ENCODE results near the gene MKNK2.

Gene MKNK2

DNA sequence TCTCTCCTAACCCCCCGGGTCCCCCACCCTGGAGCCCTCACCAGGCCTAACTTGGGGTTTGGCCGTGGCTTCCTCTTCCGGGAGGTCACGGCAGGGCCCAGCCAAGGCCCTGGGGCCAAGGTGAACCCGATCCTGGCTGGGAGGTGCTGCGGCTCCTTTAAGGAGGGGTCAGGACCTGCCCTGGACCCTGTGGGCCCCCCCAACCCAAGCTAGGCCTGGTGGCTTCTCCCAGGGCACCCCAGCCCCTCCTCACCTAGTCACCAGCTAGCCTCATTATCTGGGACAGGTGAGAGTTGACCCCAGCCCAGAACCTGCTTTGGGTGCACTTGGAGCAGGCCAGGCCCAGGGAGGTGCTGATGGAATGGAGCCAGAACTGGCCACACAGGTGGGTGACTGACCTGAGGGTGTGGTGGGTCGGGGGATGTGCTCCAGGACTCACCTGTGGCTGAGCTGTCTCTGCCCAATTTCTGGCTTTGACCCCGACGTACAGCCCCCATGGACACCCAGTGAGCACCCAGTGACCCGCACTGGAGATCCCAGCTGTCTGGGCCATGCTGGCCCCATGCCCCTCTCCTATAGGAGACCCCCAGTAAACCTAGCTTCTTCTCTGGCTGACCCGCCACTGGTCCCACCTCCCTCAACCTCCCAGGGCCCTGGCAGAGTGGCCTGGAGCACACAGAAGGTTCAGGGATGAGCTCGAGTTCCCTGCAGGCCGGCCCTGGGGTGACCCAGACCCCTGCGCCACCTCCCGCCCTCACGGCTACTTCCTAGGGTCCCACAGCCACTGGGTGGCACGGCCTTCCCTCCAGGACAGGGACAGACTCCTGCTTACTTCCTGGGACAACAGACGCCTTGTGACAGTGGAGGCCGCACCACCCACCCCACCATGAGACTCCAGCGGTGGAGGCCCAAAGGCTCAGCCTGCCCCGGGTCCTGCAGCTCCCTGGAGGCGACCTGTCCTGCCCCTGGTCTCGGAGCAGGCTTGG lies 6.7 kb upstream of the MKNK2 start:
- no peak for DNase-seq

DNA sequence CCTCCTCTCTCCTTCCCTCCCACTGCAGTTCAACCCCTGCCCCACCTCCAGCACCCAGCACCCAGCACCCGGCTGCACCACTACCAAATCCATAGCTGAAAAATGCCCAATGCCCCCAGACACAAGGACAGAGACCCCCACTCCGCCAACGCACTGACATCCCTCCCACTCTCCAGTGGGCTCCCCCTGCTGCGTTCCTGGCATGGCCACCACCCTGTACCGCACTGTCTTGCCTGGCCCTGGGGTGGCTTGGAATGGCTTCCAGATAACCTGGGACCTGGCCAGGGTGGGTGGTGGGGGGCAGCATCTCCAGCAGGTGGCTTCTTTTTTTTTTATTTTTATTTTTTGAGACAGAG lies 5.8 kb upstream of the MKNK2 start:
- DNase-seq: no peak

DNA sequence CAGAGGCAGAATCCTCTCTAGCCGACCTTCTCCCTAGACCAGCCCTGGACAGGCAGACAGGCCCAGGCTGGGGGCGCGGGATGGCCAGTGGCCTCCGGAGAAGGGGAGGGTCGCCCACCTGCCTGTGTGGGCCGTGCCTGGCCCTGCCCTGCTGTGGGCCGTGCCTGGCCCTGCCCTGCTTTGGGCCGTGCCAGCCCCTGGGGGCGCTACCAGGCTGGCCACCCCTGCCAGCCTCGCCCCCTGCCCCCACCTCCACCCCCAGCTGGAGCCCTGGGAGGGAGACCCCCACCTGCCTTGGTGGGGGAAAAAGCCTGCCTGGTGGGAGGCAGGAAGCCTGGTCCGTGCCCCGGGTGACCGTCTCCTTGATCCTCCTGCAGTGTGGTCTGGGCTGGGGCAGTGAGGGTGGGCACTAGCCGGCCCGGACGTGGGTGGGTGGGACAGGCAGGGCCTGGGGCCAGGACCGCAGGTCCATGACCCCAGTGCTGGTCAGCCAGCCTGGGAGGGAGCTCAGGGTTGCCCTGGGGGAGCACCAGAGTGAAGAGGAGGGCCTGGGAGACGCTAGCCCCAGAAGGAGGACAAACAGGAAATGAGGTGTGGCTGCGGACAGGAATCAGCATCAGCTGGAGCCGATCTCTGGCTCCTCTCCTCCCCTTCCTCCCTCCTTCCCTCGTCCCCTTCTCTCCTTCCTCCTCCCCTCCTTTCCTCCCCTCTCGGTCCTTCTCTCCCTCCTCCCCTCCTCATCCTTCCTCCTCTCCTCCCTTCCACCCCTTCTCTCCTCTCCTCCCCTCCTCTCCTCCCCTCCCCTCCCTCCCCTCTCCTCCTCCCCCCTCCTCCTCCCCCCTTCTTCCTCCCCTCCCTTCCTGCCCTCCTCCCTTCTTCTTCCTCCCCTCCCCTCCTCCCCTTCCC lies 5.1 kb upstream of the MKNK2 start:
- no peak for DNase-seq

DNA sequence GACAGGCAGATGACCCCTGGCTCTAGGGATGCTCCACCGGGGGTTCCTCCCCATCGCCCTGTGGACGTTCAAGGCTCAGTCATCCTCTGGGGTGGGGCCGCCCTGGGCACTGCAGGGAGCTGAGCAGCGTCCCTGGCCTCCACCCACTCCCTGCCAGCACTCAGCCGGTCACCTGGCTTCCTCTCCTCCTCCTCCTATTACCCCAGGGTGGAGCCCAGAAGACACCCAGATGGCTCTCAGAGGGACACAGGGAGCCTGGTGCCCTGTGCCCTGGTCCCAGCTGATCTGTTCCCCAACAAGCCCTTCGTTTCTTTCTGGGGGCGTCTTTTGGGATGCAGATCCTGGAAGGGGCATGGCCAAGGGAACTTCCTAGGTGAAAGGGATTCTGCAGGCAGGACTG lies 3.7 kb upstream of the MKNK2 start:
- DNase-seq: no peak

DNA sequence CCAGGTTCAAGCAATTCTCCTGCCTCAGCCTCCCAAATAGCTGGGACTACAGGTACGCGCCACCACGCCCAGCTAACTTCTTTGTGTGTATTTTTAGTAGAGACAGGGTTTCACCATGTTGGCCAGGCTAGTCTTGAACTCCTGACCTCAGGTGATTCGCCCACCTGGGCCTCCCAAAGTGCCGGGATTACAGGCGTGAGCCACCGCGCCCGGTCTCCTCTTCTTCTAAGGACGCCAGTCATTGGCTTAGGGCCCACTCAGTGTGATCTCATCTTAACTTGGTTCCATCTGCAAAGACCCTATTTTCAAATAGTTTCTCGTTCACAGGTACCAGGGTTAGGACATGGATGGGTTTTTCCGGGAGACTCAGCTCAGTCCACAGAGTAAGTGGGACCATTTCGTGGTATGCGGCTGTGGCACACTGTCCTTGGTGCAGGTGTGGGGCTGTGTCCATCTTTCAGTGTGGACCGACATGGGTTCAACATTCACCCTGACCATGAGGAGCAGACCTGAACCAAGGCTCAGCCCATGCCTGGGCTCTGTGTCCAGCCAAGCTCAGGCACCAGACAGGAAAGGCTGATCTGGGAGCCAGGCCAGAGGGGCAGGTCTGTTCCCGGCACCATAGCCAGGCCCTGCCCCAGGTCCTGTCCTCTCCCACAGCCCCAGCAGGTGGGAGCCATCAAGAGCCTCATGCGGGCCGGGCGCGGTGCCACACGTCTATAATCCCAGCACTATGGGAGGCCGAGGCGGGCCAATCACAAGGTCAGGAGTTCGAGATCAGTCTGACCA lies 2.8 kb upstream of the MKNK2 start:
- no peak for DNase-seq

DNA sequence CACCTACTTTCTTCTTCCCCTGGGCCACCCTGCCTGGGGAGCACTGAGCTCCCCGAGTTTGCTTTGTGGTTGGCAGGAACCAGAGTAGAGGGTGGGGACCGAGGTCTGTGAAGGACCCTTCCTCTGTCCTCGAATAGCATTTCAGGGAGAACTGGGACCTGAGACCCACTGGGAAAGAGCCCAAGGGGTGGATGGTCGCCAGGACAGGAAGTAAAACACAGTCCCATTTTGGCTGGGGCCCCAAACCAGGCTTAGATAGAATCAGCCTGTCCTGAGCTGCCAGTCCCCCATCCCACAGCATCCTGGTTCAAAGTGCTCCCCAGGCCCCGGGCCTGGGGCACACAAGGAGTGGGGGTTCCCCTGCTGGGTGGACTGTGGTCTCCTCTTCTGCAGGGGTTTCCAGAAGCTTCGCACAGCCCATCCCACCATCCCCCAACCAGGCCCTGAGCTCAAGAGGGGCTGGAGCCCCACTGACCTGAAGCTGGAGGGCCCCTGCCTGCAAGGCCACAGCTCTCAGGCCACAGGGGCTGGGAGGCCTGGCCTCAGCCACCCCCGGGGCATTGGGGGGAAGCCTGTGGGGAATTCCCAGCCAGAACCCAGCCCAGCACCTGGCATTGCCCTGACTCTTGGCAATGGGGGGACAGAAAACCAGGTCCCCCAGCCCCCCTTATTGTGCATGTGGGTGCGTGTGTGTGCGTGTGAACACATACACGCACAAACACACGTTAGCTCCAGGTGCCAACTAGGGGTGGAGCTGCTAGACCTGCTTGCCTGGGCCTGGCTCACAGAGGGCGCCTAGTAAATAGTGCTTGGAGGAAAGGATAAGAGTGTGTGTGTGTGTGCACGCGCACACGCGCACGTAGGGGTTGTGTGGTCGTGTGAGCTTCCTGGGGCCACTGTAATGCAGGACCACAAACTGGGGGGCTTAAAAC lies 995 bp upstream of the MKNK2 start:
- DNase-seq: peak; percentile 52

DNA sequence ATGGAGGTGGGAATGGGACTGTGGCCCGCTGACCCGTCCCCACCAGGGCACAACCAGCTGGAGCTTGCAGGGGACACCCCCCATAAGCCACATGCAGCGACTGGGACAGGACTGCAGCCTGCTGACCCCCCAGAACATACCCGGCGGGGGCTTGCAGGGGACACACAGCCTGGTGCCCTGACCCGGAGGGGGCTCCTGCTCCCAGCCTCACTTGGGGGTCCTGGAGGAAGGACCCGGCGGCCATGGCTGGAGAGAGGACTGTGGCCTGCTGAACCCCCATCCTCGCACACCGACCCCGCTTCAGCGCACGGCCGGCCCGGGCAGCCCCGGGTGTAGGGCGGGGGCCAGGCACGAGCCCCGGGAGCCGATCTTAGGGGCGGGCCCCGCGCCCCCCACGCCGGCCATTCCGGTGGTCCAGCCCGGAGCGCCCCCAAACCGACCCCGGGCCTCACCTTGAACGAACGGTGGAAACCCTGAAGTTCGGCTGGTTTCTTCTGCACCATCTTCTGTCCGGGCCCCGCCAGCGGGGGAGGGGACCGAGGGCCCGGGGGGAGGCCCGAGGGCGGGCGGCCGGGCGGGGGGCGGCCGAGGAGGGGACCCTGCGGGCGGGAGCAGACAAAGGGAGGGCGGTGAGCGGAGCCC lies 574 bp downstream of the MKNK2 start:
- DNase-seq: no peak

DNA sequence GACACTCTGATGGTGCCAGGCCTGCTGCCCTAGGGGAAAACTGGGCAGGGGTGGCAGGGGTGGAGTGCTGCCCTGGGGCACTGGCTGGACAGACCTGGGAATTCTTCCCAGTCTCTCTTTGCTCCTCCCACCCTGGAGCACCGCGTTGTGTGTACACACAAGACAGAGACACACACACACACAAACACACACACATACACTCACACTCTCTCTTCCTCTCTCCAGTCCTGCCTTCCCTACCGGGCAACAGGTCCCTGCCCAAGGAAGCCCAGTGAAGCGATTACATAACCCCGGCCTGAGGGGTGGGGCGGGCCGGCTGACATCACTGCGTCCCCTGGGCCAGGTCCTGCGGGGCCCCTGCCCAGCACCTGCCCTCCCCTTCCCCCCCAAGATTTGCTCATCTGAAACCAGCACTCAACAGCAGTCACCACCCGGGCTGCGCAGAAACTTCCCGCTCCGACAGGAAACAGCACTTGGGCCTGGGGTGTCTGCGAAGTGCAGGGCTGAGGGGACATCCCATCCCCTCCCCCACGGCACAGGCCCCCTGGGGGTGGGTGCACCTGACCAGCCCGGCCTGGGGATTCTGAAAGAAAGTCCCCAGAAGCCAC lies 1.2 kb downstream of the MKNK2 start:
- peak; percentile 75 for DNase-seq

DNA sequence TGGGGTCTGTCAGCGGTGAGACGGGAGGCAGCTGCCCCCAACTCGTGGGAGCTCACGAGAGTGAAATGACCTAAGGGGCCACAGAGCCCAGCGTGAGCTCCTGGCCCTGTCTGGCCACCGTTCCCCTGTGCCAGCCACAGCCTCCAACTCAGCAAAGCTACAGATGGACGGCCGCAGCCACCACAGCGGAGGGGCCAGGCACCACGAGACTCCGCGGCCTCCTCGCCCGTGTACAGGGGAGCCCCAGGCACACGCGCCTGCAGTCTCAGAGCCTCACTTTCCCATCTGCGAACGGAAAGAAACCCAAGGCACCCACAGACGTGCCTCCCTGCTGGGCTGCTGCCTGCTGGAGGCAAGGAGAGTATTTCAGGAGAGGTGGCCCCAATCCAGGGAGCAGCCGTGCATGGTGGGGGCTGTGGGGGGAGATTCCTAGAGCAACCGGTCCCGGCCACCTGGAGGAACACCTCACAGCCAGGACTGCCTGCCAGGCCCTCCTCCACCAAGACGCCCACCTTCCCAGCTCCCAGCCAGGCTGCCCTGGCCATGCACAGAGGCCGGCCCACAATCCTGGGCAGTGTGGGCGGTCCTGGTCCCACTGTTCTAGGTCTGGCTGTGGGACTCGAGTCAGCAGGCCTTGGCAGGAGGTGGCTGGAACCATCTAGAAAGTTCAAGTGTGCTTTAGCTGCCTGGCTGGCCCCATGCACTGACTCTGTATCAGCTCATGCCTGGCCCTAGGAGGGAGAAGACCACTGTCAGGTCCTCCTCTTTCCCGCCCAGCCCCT lies 1.9 kb downstream of the MKNK2 start:
- no peak for DNase-seq

DNA sequence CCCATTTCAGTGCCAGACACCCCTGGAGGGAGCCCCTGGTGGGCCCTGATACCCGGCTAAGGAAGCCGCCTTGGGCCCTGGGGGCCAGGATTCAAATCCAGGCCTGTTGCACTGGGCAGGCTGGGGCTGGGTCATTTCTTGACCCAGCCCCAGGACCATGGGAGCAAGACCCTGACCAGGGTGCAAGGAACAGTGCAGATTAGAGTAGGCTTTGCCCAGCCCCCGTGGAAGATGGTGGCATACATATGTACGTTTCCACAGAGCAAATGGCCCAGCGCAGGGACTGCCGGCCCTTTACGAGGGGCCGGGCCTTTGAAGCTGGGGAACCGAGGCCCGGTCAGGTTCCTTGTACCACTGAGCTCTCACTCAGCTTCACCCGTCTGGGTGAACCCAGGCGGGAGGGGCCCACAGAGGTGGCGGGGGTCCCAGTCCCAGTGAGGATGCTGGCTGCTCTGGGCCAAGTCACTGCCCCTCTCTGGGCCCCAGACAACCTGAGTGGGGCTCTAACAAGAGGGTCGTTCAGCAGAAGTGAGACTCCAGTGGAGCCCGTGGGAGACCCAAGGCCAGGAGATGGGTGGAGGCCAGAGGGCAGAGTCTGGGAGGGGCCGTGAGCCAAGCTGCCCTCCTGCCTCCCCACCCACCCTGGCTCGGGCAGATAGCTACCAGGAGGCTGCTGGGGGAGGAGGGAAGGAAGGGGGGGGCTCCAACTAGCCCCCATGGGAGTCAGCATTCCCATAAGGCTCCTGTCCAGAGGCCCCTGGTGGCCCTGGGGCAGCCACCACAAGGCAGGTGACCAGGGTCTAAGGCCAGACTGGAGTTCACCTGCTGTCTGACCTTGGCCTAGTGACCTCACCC lies 2.7 kb downstream of the MKNK2 start:
- no peak for DNase-seq

DNA sequence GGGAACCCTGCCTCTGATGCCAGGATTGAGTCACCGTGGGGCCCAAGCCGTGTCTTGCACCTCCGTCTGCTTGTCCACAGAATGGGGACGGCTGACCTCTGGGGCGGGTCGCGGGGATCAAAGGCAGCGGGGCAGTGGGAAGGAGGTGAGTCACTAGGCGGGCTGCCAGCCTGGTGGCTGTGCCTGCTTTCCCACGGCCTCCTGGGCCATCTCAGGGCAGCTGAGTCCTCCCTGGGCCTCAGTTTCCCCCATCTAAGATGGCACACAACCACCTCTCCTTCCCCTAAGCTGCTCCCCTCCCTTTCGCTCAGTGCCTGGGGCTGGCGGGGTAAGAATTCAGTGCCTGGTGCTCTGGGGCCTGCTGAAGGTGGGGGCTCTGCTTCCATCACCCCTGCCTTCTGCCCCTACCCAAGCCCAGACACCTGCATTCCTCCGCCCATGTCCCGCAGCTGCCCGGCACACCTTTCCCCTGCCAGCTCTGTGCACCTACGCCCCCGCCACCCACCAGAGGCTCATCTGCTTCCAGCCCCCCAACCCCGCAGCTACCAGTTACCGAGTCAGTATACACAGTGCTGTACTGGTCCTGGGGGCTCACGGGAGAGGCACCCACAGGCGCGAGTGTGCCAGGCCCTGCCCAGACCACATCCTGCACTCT lies 3.5 kb downstream of the MKNK2 start:
- peak; percentile 49 for DNase-seq

DNA sequence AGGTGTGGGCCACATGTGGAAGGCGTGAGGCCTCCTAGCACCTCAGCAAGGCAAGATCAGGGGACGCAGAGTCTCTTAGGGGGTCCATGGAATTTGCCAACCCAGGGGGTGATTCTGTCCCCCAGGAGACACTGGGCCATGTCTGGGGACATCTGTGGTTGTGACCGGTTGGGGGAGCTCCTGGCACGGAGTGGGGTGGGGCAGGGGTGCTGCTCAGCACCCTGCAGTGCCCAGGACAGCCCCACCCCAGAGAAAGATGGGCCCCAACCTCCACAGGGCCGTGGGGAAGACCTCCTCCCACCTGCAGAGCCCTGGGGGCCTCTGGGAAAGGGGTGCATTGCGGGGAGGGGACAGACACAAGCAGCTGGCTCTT lies 4.0 kb downstream of the MKNK2 start:
- no peak for DNase-seq

DNA sequence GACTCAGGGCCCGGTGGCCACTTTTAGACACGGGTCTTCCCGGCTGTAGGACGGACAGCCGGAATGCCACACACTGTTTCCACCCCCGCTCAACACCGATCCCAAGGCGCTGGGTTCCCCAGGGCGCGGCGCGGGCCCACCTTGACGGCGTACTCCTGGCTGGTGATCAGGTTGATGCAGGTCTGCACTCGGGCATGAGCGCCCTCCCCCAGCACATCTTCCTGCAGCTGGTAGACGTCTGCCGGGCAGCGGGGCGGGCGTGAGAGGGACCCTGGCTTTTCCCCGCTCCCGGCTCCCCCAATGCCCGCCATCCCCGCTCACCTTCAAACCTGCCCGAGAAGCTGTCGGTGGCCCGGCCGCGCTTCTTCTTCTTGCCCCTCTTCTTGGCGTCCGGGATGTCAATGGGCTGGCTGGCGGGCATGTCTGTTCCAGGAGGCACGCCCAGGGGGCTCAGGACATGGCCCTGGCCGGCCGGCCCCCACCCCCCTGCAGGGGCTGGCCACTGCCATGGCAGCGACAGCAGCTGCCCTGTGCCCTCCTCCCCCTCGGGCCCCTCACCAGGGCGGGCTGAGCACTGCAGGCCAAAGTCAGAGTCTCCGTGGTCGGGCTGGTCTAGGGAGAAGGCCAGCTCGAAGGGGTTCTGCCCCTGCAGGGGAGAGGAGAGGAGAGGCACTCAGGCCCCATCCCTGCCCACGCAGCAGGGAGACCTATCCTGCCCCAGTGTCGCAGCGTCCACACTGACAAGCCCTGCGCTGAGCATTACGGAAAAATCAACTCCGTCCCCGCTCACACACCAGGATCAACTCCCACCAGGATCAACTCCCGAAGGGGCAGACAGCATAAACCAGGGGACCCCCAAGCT lies 4.8 kb downstream of the MKNK2 start:
- no peak for DNase-seq

DNA sequence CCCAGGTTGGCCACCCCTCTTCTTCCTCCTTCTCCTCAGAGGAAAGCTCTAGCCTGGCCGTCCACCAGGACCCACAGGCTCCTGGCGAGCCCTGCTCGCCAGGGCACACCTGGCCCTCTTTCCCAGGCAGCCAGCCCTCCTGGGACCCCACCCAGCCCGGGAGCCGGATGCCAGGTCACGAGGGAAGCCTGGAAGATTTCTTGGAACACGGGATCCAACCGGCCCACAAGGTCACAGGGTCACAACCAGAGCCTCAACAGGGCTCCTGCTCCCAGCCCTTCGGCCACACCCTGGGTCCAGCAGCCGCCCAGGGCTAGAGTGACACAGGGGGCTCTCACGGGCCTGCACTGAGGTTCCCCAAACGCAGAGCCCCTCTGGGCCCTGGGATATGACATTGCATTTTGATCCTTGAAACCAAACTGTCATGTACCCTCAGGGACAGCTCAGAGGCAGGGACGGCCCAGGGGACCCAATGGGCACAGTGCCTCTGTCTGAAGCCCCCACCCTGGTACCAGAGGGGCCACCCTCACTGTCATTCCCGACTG lies 5.5 kb downstream of the MKNK2 start:
- no peak for DNase-seq

DNA sequence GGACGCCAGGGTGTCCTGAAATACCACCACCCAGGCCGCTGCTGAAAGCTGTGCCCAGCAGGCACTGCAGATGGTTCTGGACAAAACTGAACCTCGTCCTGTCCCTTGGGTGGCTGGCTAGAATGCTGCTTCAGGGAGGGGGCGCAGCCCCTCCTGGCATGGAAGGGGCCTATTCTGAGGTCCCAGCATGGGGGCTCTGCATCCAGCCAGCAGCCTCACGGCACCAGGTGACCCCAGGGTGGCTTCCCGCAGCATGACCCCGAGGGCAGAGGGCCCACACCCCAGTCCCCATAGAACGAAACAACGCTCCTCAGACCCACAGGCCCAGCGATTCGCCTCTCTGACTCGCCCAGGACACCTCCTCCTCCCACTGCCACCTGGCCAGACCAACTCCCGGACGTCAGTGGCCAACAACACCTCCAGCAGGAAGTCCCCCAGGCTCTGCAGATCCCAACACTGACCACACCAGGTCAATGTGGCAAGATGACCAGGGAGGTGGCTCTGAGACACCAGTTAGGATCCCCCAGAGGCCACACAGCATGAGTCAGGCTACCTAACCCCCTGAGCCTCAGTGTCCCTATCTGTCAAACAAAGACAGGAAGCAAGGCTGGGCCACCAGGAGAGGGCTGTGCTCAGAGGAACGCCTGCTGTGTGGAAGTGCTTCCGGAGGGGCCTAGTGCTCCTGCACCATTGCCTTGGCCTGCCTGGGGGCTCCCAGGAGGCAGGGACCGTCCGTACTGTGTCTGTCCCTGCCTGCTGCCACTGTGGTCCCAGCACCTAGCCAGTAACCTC lies 6.1 kb downstream of the MKNK2 start:
- DNase-seq: no peak

DNA sequence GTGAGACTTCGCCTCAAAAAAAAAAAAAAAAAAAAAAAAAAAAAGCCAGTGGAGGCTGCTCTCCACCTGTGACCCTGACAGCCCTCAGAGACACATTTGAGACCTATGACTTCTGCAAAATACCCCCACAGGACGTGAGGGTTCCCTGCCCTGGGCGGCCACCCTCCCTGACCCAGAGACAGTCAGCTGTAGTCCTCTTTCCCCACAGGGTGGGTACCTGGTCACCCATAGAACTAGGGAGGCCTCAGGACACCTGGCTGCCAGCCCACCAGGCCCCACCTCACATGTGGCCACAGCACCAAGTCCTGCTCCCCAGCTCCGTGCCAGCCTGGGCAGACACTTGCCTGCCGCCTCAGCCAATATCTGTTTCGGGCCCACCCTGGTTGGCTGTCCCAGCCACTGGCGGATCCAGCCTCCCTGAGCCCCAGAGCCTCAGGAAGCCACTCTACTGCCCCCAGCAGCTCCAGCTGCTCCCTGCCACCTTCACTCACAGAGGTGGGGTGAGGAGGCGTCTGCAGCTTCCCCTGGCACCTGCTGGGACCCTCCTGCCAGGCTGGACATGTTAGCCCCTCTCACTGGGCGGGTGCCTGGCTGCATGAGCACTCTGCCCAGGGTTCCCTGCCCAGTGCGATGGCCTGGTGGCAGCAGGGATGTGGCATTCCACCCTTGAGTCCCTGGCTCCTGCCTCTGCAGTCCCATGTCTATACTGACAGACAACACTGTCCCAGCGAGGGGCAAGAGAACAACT lies 6.9 kb downstream of the MKNK2 start:
- no peak for DNase-seq

All from stimulated activated CD4-positive, alpha-beta T cell treated with anti-CD3 and anti-CD28 coated beads, Interleukin-15, amount 100 ng/mL, for 24 hours (primary cell).